ENCODE results near the gene DHRS3. TPM values are rescaled to one million over a fixed set of nuclear protein-coding genes. Genes with fewer than 3 reads are reported as not detected.
A peak's percentile ranks its signal among the peaks of the same experiment; 100 is the strongest.

Gene DHRS3
- total and polyA plus RNA-seq, 2 of the 13 experiments (the other 11 are each of a cell fraction or from before 2014, with no cell fraction given): 48.5 to 90.5 TPM

GRCh38 chr1:12618965-12619791, 1.2 kb upstream of the DHRS3 start (continued):
- TF ChIP-seq KIAA2018 (CRISPR knock-in tag; IDR thresholded peaks at IDR 0.05; ENCODE audit: borderline replicate concordance): no peak
- peak; percentile 61 for TF ChIP-seq ZEB1 (IDR thresholded peaks at IDR 0.05; ENCODE audit: insufficient replicate concordance, low read depth)
- TF ChIP-seq MIER2 (CRISPR knock-in tag; IDR thresholded peaks at IDR 0.05): peak; percentile 23; the same call in 1 of the 2 replicates
- no peak for TF ChIP-seq CEBPB (IDR thresholded peaks at IDR 0.05; ENCODE audit: borderline replicate concordance, low read depth, low read length)
- no peak for TF ChIP-seq ZNF20 (CRISPR knock-in tag; IDR thresholded peaks at IDR 0.05)
- no peak for TF ChIP-seq SMARCE1 (IDR thresholded peaks at IDR 0.05; ENCODE audit: borderline replicate concordance)
- TF ChIP-seq FOXK2 (IDR thresholded peaks at IDR 0.05): no peak
- TF ChIP-seq ZMYM2 (CRISPR knock-in tag; IDR thresholded peaks at IDR 0.05): 0 out of 2 replicates have a peak, but pooled peaks have one; percentile 52
- TF ChIP-seq ZFP1 (CRISPR knock-in tag; IDR thresholded peaks at IDR 0.05): peak; percentile 17; the same call in 1 of the 2 replicates
- TF ChIP-seq ZNF784 (CRISPR knock-in tag; IDR thresholded peaks at IDR 0.05; ENCODE audit: borderline replicate concordance): no peak
- no peak for TF ChIP-seq KDM3A (CRISPR knock-in tag; IDR thresholded peaks at IDR 0.05; ENCODE audit: low read depth)
- peak; percentile 85 for TF ChIP-seq AHR (CRISPR knock-in tag; IDR thresholded peaks at IDR 0.05)
- TF ChIP-seq STAT5B (CRISPR knock-in tag; IDR thresholded peaks at IDR 0.05): no peak
- TF ChIP-seq RBM39 (IDR thresholded peaks at IDR 0.05; ENCODE audit: low read depth, low read length, poor library complexity, severe bottlenecking): peak; percentile 22
- no peak for TF ChIP-seq ZFP41 (CRISPR knock-in tag; IDR thresholded peaks at IDR 0.05; ENCODE audit: borderline replicate concordance)
- TF ChIP-seq ZSCAN31 (CRISPR knock-in tag; IDR thresholded peaks at IDR 0.05; ENCODE audit: low read depth): peak; percentile 93
- TF ChIP-seq JUND (CRISPR knock-in tag; IDR thresholded peaks at IDR 0.05): peak; percentile 95
